Activated CD8-positive, alpha-beta T cell treated with anti-CD3 and anti-CD28 coated beads for 36 hours (primary cell): ENCODE measurements around the gene QRFP. TPM values are rescaled to one million over a fixed set of nuclear protein-coding genes. Genes with fewer than 3 reads are reported as not detected.

Experiments used
- ATAC-seq: fragments of 200-7000 bp; cut with Tn5 transposase; one replicate; pipeline ENCODE4 v1.10.0; 2021; ENCODE audit warnings: mild to moderate bottlenecking, moderate library complexity
- CTCF ChIA-PET: fragments of 350-600 bp; sonication (Branson Sonifier 250); formaldehyde crosslinking; loops from one replicate; lab custom pipeline; 2021; ENCODE audit warnings: antibody characterized with exemption; lab: Charles Lee
- POLR2A ChIA-PET: fragments of 350-600 bp; sonication (Branson Sonifier 250); formaldehyde crosslinking; loops from one replicate; lab custom pipeline; 2021; ENCODE audit warnings: antibody characterized with exemption; lab: Charles Lee
- DNase-seq: peaks from one replicate; pipeline ENCODE4 v3.0.0-alpha.2; 2020
- H3K27ac Mint-ChIP-seq: one replicate; pipeline ENCODE4 v1.8.0; 2021; ENCODE audit warnings: mild to moderate bottlenecking, mixed read lengths
- H3K27me3 Mint-ChIP-seq: one replicate; pipeline ENCODE4 v1.8.0; 2021; ENCODE audit warnings: mixed read lengths
- H3K36me3 Mint-ChIP-seq: one replicate; pipeline ENCODE4 v1.8.0; 2021; ENCODE audit warnings: low read depth, mixed read lengths
- H3K4me1 Mint-ChIP-seq: one replicate; pipeline ENCODE4 v1.8.0; 2021; ENCODE audit warnings: low read depth, mixed read lengths
- H3K4me3 Mint-ChIP-seq: one replicate; pipeline ENCODE4 v1.8.0; 2021; ENCODE audit warnings: mild to moderate bottlenecking, moderate library complexity, mixed read lengths
- H3K9me3 Mint-ChIP-seq: one replicate; pipeline ENCODE4 v1.8.0; 2021; ENCODE audit warnings: mixed read lengths
- intact Hi-C: fragments of 100-400 bp; cut with micrococcal nuclease; formaldehyde crosslinking; loops from one replicate; pipeline ENCODE4 v1.10.0; 2022
- total RNA-seq, 2 experiments: library from RNA; stranded (reverse); gene quantifications; one replicate each; pipeline ENCODE4 v1.2.3, GENCODE V29; 2021
- TF ChIP-seq, protein P1 (sequence below): fragments of 200-600 bp; IDR thresholded peaks from one replicate; pipeline ENCODE4 v1.8.0; 2022; ENCODE audit warnings: antibody characterized with exemption, mild to moderate bottlenecking

QRFP gene
- total RNA-seq, 2 experiments from 2014 or later = not detected

DNA sequence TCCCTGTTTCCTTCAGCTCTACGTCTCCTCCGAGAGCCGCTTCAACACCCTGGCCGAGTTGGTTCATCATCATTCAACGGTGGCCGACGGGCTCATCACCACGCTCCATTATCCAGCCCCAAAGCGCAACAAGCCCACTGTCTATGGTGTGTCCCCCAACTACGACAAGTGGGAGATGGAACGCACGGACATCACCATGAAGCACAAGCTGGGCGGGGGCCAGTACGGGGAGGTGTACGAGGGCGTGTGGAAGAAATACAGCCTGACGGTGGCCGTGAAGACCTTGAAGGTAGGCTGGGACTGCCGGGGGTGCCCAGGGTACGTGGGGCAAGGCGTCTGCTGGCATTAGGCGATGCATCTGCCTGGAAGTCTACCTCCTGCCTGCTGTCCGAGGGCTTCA lies 33.9 kb downstream of the QRFP start:
- POLR2A ChIA-PET = interaction anchor here (1.3 kb wide), 1 partner anchor 159 kb away, joined by 3 read pairs; no protein-coding TSS in a partner anchor

DNA sequence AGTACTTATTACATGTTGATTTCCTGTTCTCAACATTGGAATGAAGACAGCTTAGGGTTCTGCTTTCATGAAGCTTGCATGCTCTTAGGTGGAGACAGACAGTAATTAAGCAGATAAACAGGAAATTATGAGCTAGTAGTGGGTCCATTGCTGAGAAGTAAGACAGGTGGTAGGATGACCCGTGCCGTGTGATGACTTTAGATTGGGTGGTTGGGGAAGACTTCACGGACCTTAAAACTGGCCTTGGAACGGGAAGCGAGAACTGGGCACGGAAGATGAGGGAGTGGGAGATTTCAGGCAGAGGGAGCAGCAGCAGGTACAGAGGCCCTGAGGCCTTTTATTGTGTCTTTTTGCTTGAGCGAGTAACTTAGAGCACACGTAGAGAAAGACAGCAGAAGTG lies 34.4 kb downstream of the QRFP start:
- TF ChIP-seq, protein P1, sequence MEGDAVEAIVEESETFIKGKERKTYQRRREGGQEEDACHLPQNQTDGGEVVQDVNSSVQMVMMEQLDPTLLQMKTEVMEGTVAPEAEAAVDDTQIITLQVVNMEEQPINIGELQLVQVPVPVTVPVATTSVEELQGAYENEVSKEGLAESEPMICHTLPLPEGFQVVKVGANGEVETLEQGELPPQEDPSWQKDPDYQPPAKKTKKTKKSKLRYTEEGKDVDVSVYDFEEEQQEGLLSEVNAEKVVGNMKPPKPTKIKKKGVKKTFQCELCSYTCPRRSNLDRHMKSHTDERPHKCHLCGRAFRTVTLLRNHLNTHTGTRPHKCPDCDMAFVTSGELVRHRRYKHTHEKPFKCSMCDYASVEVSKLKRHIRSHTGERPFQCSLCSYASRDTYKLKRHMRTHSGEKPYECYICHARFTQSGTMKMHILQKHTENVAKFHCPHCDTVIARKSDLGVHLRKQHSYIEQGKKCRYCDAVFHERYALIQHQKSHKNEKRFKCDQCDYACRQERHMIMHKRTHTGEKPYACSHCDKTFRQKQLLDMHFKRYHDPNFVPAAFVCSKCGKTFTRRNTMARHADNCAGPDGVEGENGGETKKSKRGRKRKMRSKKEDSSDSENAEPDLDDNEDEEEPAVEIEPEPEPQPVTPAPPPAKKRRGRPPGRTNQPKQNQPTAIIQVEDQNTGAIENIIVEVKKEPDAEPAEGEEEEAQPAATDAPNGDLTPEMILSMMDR = no peak
- ATAC-seq (no peak), DNase-seq (no peak)
- intact Hi-C loops = loop anchor here (5.0 to 10.0 kb wide), 2 partner anchors 90 to 157 kb away; no protein-coding TSS in a partner anchor
- POLR2A ChIA-PET = interaction anchor here (1.3 kb wide), 1 partner anchor 158 kb away, joined by 3 read pairs; no protein-coding TSS in a partner anchor
- Mint-ChIP-seq H3K36me3 (peaks cover 4% of the 10 kb centered on the region), H3K4me1 (no peaks in the 10 kb centered on the region), H3K27ac (no peak overlapping the region), H3K27me3 (no peaks in the 10 kb centered on the region), H3K9me3 (no peaks in the 10 kb centered on the region), H3K4me3 (no peak overlapping the region)
- CTCF ChIA-PET = interaction anchor here (0.9 to 9.0 kb wide), 6 partner anchors 8 to 185 kb away, joined by 3 to 74 read pairs (median 14); no protein-coding TSS in a partner anchor

More for the DNA sequence above, 33.9 kb downstream of the QRFP start:
- CTCF ChIA-PET = interaction anchor here (0.9 to 9.0 kb wide), 6 partner anchors 26 to 184 kb away, joined by 3 to 74 read pairs (median 16); no protein-coding TSS in a partner anchor
- TF ChIP-seq, protein P1 = no peak
- no peaks in the 10 kb centered on the region for H3K4me1 Mint-ChIP-seq
- intact Hi-C loops = loop anchor here (5.0 to 10.0 kb wide), 2 partner anchors 90 to 158 kb away; no protein-coding TSS in a partner anchor
- H3K27me3 Mint-ChIP-seq = no peaks in the 10 kb centered on the region
- H3K9me3 Mint-ChIP-seq = no peaks in the 10 kb centered on the region
- H3K27ac Mint-ChIP-seq = no peak overlapping the region
- no peak for ATAC-seq
- DNase-seq = no peak
- H3K4me3 Mint-ChIP-seq = no peak overlapping the region
- peaks cover 4% of the 10 kb centered on the region for H3K36me3 Mint-ChIP-seq

DNA sequence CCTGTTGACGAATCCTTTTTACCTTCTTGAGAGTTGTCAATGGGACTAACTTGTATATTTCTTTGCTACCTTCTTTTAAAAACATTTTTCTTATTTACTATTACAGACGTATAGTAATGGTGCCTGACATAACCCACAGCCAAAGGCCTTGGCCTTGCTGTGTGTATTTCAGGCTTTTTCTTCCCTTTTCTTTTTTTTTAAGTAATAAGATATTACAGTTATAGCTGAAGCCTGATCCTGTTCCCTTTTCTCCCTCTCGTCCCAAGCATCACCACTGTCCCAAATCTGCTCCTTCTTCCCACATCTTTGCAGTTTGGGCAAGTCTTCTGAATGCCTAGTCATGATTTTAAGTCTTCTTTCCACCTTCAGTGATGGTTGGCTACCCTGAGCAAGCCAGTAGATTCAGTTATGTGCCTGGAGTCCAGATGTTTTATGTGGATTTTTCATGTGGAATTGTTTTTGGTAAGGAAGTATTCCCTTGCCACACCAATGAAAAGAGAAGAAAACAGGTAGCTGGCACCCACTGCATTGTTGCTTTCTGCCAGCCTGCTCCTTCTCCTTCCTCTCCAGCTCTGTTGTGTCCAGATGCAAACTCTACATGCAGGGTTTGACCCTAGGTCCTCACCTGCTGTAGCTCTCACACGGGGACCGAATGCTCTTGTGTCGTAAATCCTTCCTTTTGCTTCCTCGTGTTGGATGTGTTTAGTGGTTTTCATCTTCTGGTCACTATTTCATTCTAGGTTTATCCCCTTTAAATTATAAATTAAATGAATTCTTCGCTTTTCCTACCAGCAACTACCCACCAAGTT lies 35.0 kb downstream of the QRFP start:
- H3K36me3 Mint-ChIP-seq = peaks cover 1% of the 10 kb centered on the region
- ATAC-seq = no peak
- intact Hi-C loops = loop anchor here (5.0 to 10.0 kb wide), 2 partner anchors 89 to 157 kb away; no protein-coding TSS in a partner anchor
- H3K4me3 Mint-ChIP-seq = no peak overlapping the region
- CTCF ChIA-PET = interaction anchor here (0.9 to 9.0 kb wide), 6 partner anchors 9 to 185 kb away, joined by 3 to 74 read pairs (median 14); no protein-coding TSS in a partner anchor
- TF ChIP-seq, protein P1 = no peak
- no peaks in the 10 kb centered on the region for H3K27me3 Mint-ChIP-seq
- DNase-seq = no peak
- no peaks in the 10 kb centered on the region for H3K9me3 Mint-ChIP-seq
- no peak overlapping the region for H3K27ac Mint-ChIP-seq
- H3K4me1 Mint-ChIP-seq = no peaks in the 10 kb centered on the region
- POLR2A ChIA-PET = interaction anchor here (1.3 kb wide), 1 partner anchor 158 kb away, joined by 3 read pairs; no protein-coding TSS in a partner anchor

GRCh38 chr9:130860458-130861316 lies 35.9 kb downstream of the QRFP start:
- Mint-ChIP-seq H3K4me1 (no peaks in the 10 kb centered on the region), H3K9me3 (no peaks in the 10 kb centered on the region), H3K27me3 (no peaks in the 10 kb centered on the region), H3K27ac (no peak overlapping the region), H3K36me3 (no peaks in the 10 kb centered on the region), H3K4me3 (no peak overlapping the region)
- TF ChIP-seq, protein P1 = no peak
- ATAC-seq = no peak
- intact Hi-C loops = loop anchor here (5.0 to 10.0 kb wide), 2 partner anchors 88 to 156 kb away; no protein-coding TSS in a partner anchor
- no peak for DNase-seq
- POLR2A ChIA-PET = no interaction called here
- CTCF ChIA-PET = interaction anchor here (1.1 to 6.3 kb wide), 2 partner anchors 10 to 154 kb away, joined by 3 to 51 read pairs; no protein-coding TSS in a partner anchor
